GM12878 (cell line): ENCODE measurements around the gene CCDC102B. TPM values are rescaled to one million over a fixed set of nuclear protein-coding genes. Genes with fewer than 3 reads are reported as not detected.

ENCODE experiments used
- ATAC-seq: fragments of 200-7000 bp; cut with Tn5 transposase; 3 replicates; pipeline ENCODE4 v1.9.1; 2020; ENCODE audit warnings: mild to moderate bottlenecking, moderate library complexity
- BruUV-seq: library from RNA; stranded (reverse); fragments of 400-500 nt; replicated peaks from 2 replicates; lab custom pipeline; 2021; lab: Mats Ljungman, UMichigan
- CTCF ChIA-PET: fragments of 300-600 bp; sonication (Branson Sonifier 250); formaldehyde crosslinking; extraction: SDS; loops from one replicate; lab custom pipeline; 2021; ENCODE audit warnings: inconsistent platforms; lab: Yijun Ruan, JAX
- POLR2A ChIA-PET: fragments of 350-600 bp; formaldehyde crosslinking; extraction: SDS; loops from one replicate; lab custom pipeline; 2021; ENCODE audit warnings: inconsistent platforms; lab: Charles Lee
- RAD21 ChIA-PET: fragments of 300-600 bp; sonication (Branson Sonifier 250); formaldehyde crosslinking; loops from one replicate; lab custom pipeline; 2023; ENCODE audit warnings: antibody characterized with exemption; ENCODE audit not compliant: unreplicated experiment; lab: Charles Lee
- SMC1A ChIA-PET: fragments of 300-600 bp; sonication (Branson Sonifier 250); formaldehyde crosslinking; loops from one replicate; lab custom pipeline; 2023; ENCODE audit not compliant: unreplicated experiment, uncharacterized antibody; lab: Charles Lee
- DNase-seq: peaks from one replicate; pipeline ENCODE4 v3.0.0-alpha.2; 2011; ENCODE audit warnings: low read depth, low spot score
- FAIRE-seq: peaks from 3 replicates; lab custom pipeline; 2011; peaks lifted over from hg19 to GRCh38; lab: Jason Lieb, UNC
- H2AFZ ChIP-seq: 2 replicates; pipeline ENCODE4 v1.6.0; 2011; ENCODE audit warnings: low read depth, low read length, control low read depth; ENCODE audit not compliant: control insufficient read depth
- H3K27ac ChIP-seq: 2 replicates; pipeline ENCODE4 v1.5.1; 2011; ENCODE audit warnings: control low read depth; ENCODE audit not compliant: control insufficient read depth, insufficient read depth
- H3K27me3 ChIP-seq, 2 experiments: replicated peaks in 1 of 2; 2 replicates each; pipeline versions ENCODE4 v1.6.0 to v1.6.1; 2011; ENCODE audit warnings: low read length in 1 of 2; ENCODE audit not compliant: control insufficient read depth in 2 of 2, insufficient read depth in 2 of 2
- H3K36me3 ChIP-seq, 2 experiments: 2 replicates each; pipeline ENCODE4 v1.5.1; 2011; ENCODE audit warnings: low read length in 1 of 2; ENCODE audit not compliant: control insufficient read depth in 2 of 2, insufficient read depth in 2 of 2
- H3K4me1 ChIP-seq: 2 replicates; pipeline ENCODE4 v1.6.1; 2011; ENCODE audit warnings: mild to moderate bottlenecking, low read length, moderate library complexity, mixed read lengths; ENCODE audit not compliant: control insufficient read depth, insufficient read depth
- H3K4me2 ChIP-seq: 2 replicates; pipeline ENCODE4 v1.6.0; 2011; ENCODE audit warnings: control low read depth; ENCODE audit not compliant: control insufficient read depth, insufficient read depth
- H3K4me3 ChIP-seq: fragments of 200-600 bp; sonication (generic); 2 replicates; pipeline ENCODE4 v1.5.1; 2016
- H3K79me2 ChIP-seq: 2 replicates; pipeline ENCODE4 v1.6.0; 2011; ENCODE audit warnings: low read length; ENCODE audit not compliant: control insufficient read depth, insufficient read depth
- H3K9ac ChIP-seq: 2 replicates; pipeline ENCODE4 v1.8.0; 2011; ENCODE audit warnings: low read length, control low read depth, mixed read lengths; ENCODE audit not compliant: control insufficient read depth, insufficient read depth
- H3K9me3 ChIP-seq: replicated peaks from 3 replicates; pipeline ENCODE4 v1.5.1; 2011; ENCODE audit warnings: mild to moderate bottlenecking, low read length; ENCODE audit not compliant: control insufficient read depth, insufficient read depth
- H4K20me1 ChIP-seq: 2 replicates; pipeline ENCODE4 v1.6.0; 2011; ENCODE audit not compliant: control insufficient read depth, insufficient read depth
- CBFB ChIP-seq: IDR thresholded peaks from 2 replicates; pipeline ENCODE4 v1.6.1; 2016; ENCODE audit warnings: antibody characterized with exemption, low read depth
- CHD2 ChIP-seq: IDR thresholded peaks from 2 replicates; pipeline ENCODE4 v1.6.1; 2011; ENCODE audit warnings: low read depth, low read length, improper control_type of control experiment, borderline replicate concordance
- EP300 ChIP-seq, 2 experiments: fragments of 150-350 bp in 1 of 2; IDR thresholded peaks; 2 replicates each; pipeline ENCODE4 v1.6.1; 2011 to 2012; ENCODE audit warnings: low read depth in 2 of 2, low read length in 2 of 2, borderline replicate concordance in 1 of 2, improper control_type of control experiment in 1 of 2, inconsistent platforms in 1 of 2; ENCODE audit not compliant: control insufficient read depth in 1 of 2
- HDAC6 ChIP-seq: fragments of 200-600 bp; sonication (generic); IDR thresholded peaks from one replicate; pipeline ENCODE4 v1.8.0; 2017; ENCODE audit warnings: antibody characterized with exemption; ENCODE audit not compliant: unreplicated experiment
- JUND ChIP-seq: IDR thresholded peaks from 2 replicates; pipeline ENCODE4 v1.6.1; 2012; ENCODE audit warnings: low read depth, mild to moderate bottlenecking, low read length, improper control_type of control experiment, moderate library complexity
- KAT2A ChIP-seq: conservative IDR thresholded peaks from 2 replicates; pipeline ENCODE4 v1.6.1; 2011; ENCODE audit warnings: low read depth, low read length; ENCODE audit not compliant: control insufficient read depth
- MEF2A ChIP-seq: IDR thresholded peaks from 2 replicates; pipeline ENCODE4 v1.6.1; 2011; ENCODE audit warnings: low read depth, mild to moderate bottlenecking, low read length, moderate library complexity; ENCODE audit not compliant: insufficient read depth
- NRF1 ChIP-seq: conservative IDR thresholded peaks from 2 replicates; pipeline ENCODE4 v1.6.1; 2011; ENCODE audit warnings: mild to moderate bottlenecking, low read depth, low read length, improper control_type of control experiment
- PAX8 ChIP-seq: fragments of 450-650 bp; IDR thresholded peaks from 2 replicates; pipeline ENCODE4 v1.6.1; 2017; ENCODE audit warnings: mild to moderate bottlenecking, moderate library complexity
- ZNF207 ChIP-seq: fragments of 450-650 bp; IDR thresholded peaks from 2 replicates; pipeline ENCODE4 v1.6.1; 2014; ENCODE audit warnings: antibody characterized with exemption, mild to moderate bottlenecking, borderline replicate concordance
- WGBS: methylation state at CpG from one replicate; pipeline ENCODE4 v1.1.6; 2016; ENCODE audit warnings: low lambda C conversion rate; ENCODE audit not compliant: insufficient replicate concordance, insufficient coverage; ENCODE audit errors: missing lambda C conversion rate; 5-methylcytosine and 5-hydroxymethylcytosine counted together
- in situ Hi-C: fragments of 300-500 bp; cut with MboI; formaldehyde crosslinking; loops from 9 replicates; pipeline ENCODE4 v1.14.3; 2018; ENCODE audit warnings: mixed read lengths
- intact Hi-C: fragments of 100-400 bp; cut with micrococcal nuclease; formaldehyde crosslinking; loops from one replicate; pipeline ENCODE4 v1.14.2; 2022; ENCODE audit not compliant: unreplicated experiment
- polyA plus RNA-seq, 11 experiments: library from polyadenylated mRNA; depleted of rRNA in 4 of 11; unstranded in 6 of 11; stranded (reverse) in 5 of 11; fragments of >200 nt; fragmentation: Nextera tagmentation in 4 of 11; fragmentation: Illumina TruSeq in 1 of 11; extraction: Ambion mirVana in 4 of 11; extraction: Trizol in 1 of 11; gene quantifications; 1 replicate in 1 of 11; 2 replicates in 10 of 11; pipeline versions ENCODE4 v1.2.1 to v1.2.3, GENCODE V29; 2011 to 2016; ENCODE audit warnings: inconsistent platforms in 2 of 11, missing spikeins in 2 of 11, low read depth in 1 of 11
- total RNA-seq, 4 experiments: library from RNA; depleted of rRNA in 3 of 4; stranded (reverse); fragments of >200 nt in 3 of 4; fragmentation: Illumina TruSeq in 1 of 4; extraction: Trizol in 1 of 4; gene quantifications; 2 replicates each; pipeline versions ENCODE4 v1.2.1 to v1.2.3, GENCODE V29; 2013 to 2021
- TF ChIP-seq, protein P1 (sequence below): fragments of 450-650 bp; IDR thresholded peaks from 2 replicates; pipeline ENCODE4 v1.6.1; 2018; ENCODE audit warnings: borderline replicate concordance, mild to moderate bottlenecking; ENCODE audit not compliant: partially characterized antibody
- TF ChIP-seq, protein P2 (sequence below): fragments of 450-650 bp; IDR thresholded peaks from 2 replicates; pipeline ENCODE4 v1.6.1; 2017; ENCODE audit warnings: mild to moderate bottlenecking, moderate library complexity

The CCDC102B gene
- total and polyA plus RNA-seq, 10 of the 15 experiments (the other 5 are each of a cell fraction or from before 2014, with no cell fraction given) = 2.7 to 4.7 (median 3.3) TPM

- BruUV-seq = no TSS peak
- H3K4me3 ChIP-seq = no peak overlapping the region
- DNase-seq = no peak
- TF ChIP-seq HDAC6 (no peak), KAT2A (no peak), PAX8 (no peak), ZNF207 (no peak), EP300 (IDR thresholded peaks at IDR 0.05; ENCODE audit: borderline replicate concordance in 1 of 2, control insufficient read depth in 1 of 2, low read depth in 2 of 2, low read length in 2 of 2) (no peak), CBFB (no peak), MEF2A (no peak), CHD2 (no peak), NRF1 (no peak), JUND (no peak)
- TF ChIP-seq, protein P1, sequence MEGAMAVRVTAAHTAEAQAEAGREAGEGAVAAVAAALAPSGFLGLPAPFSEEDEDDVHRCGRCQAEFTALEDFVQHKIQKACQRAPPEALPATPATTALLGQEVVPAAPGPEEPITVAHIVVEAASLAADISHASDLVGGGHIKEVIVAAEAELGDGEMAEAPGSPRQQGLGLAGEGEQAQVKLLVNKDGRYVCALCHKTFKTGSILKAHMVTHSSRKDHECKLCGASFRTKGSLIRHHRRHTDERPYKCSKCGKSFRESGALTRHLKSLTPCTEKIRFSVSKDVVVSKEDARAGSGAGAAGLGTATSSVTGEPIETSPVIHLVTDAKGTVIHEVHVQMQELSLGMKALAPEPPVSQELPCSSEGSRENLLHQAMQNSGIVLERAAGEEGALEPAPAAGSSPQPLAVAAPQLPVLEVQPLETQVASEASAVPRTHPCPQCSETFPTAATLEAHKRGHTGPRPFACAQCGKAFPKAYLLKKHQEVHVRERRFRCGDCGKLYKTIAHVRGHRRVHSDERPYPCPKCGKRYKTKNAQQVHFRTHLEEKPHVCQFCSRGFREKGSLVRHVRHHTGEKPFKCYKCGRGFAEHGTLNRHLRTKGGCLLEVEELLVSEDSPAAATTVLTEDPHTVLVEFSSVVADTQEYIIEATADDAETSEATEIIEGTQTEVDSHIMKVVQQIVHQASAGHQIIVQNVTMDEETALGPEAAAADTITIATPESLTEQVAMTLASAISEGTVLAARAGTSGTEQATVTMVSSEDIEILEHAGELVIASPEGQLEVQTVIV = no peak
- TF ChIP-seq, protein P2, sequence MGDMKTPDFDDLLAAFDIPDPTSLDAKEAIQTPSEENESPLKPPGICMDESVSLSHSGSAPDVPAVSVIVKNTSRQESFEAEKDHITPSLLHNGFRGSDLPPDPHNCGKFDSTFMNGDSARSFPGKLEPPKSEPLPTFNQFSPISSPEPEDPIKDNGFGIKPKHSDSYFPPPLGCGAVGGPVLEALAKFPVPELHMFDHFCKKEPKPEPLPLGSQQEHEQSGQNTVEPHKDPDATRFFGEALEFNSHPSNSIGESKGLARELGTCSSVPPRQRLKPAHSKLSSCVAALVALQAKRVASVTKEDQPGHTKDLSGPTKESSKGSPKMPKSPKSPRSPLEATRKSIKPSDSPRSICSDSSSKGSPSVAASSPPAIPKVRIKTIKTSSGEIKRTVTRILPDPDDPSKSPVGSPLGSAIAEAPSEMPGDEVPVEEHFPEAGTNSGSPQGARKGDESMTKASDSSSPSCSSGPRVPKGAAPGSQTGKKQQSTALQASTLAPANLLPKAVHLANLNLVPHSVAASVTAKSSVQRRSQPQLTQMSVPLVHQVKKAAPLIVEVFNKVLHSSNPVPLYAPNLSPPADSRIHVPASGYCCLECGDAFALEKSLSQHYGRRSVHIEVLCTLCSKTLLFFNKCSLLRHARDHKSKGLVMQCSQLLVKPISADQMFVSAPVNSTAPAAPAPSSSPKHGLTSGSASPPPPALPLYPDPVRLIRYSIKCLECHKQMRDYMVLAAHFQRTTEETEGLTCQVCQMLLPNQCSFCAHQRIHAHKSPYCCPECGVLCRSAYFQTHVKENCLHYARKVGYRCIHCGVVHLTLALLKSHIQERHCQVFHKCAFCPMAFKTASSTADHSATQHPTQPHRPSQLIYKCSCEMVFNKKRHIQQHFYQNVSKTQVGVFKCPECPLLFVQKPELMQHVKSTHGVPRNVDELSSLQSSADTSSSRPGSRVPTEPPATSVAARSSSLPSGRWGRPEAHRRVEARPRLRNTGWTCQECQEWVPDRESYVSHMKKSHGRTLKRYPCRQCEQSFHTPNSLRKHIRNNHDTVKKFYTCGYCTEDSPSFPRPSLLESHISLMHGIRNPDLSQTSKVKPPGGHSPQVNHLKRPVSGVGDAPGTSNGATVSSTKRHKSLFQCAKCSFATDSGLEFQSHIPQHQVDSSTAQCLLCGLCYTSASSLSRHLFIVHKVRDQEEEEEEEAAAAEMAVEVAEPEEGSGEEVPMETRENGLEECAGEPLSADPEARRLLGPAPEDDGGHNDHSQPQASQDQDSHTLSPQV = no peak
- TF ChIP-seq, all 136 proteins: peak for 0
- WGBS = 26% methylated on average over 1 of the region's 1 CpG
- Histone ChIP-seq H3K27ac (no peak overlapping the region), H3K9me3 (no peaks in the 10 kb centered on the region), H2AFZ (no peak overlapping the region), H3K27me3 (no peaks in the 10 kb centered on the region), H3K36me3 (no peaks in the 10 kb centered on the region), H4K20me1 (no peaks in the 10 kb centered on the region), H3K4me2 (no peak overlapping the region), H3K9ac (no peak overlapping the region), H3K79me2 (no peaks in the 10 kb centered on the region), H3K4me1 (no peaks in the 10 kb centered on the region)
- ChIA-PET CTCF (no interaction called here), SMC1A (no interaction called here), RAD21 (no interaction called here), POLR2A (interaction anchor here (0.7 kb wide), 1 partner anchor 1399 kb away, joined by 3 read pairs; no protein-coding TSS in a partner anchor)
- no peak for ATAC-seq
- in situ Hi-C loops = no loop called here
- no peak for FAIRE-seq
- intact Hi-C loops = no loop called here
These were observed 233.7 kb downstream of the CCDC102B start for GRCh38 chr18:69031571-69031970.
